GM18867 (cell line): Measurements from ENCODE around the gene DOCK8.
"Not testable (repeated sequence)": the region's sequence is repeated elsewhere in the genome, so short reads cannot be mapped to it uniquely, and the experiment has no call there.

Experiments used
- ATAC-seq: cut with Tn5 transposase; IDR thresholded peaks from one replicate; pipeline ENCODE4 v1.9.1; 2021; ENCODE audit warnings: mild to moderate bottlenecking, moderate library complexity; ENCODE audit not compliant: unreplicated experiment

DOCK8 gene

GRCh38 chr9:214648-215493, at the start of gene DOCK8:
Gene DOCK8, plus strand, starts transcription at chr9:214865. Its CDS starts 112 bp downstream, at chr9:214977.
- peak; percentile 84 for ATAC-seq

GRCh38 chr9:169757-170156, 44.9 kb upstream of the DOCK8 start:
- ATAC-seq, result not testable (repeated sequence)

- ATAC-seq, result not testable (repeated sequence)
Observed at GRCh38 chr9:178140-178825, 36.4 kb upstream of the DOCK8 start.

GRCh38 chr9:178970-179383, 35.7 kb upstream of the DOCK8 start, which contains the start of gene ZNG1A:
Gene ZNG1A, minus strand, starts transcription at chr9:179056. Its CDS starts 87 bp downstream, at chr9:178969.
- not testable (repeated sequence) for ATAC-seq

GRCh38 chr9:199601-200000, 15.1 kb upstream of the DOCK8 start:
- not testable (repeated sequence) for ATAC-seq

- ATAC-seq, result no peak
Observed at GRCh38 chr9:206481-206880, 8.2 kb upstream of the DOCK8 start.

- no peak for ATAC-seq
Observed at GRCh38 chr9:209143-209758, 5.4 kb upstream of the DOCK8 start.

GRCh38 chr9:211036-211435, 3.6 kb upstream of the DOCK8 start:
- ATAC-seq, result no peak

GRCh38 chr9:211557-211956, 3.1 kb upstream of the DOCK8 start:
- ATAC-seq, result no peak

GRCh38 chr9:212297-212696, 2.4 kb upstream of the DOCK8 start:
- no peak for ATAC-seq

GRCh38 chr9:213901-214300, 764 bp upstream of the DOCK8 start:
- not testable (repeated sequence) for ATAC-seq

GRCh38 chr9:214351-214647, 366 bp upstream of the DOCK8 start:
- ATAC-seq, result no peak

- no peak for ATAC-seq
Observed at GRCh38 chr9:215631-216155, 1.0 kb downstream of the DOCK8 start.

GRCh38 chr9:216866-217265, 2.2 kb downstream of the DOCK8 start:
- no peak for ATAC-seq

- no peak for ATAC-seq
Observed at GRCh38 chr9:217950-218349, 3.3 kb downstream of the DOCK8 start.

- not testable (repeated sequence) for ATAC-seq
Observed at GRCh38 chr9:219036-219435, 4.4 kb downstream of the DOCK8 start.

- no peak for ATAC-seq
Observed at GRCh38 chr9:219670-220365, 5.2 kb downstream of the DOCK8 start.

- no peak for ATAC-seq
Observed at GRCh38 chr9:221989-222776, 7.5 kb downstream of the DOCK8 start.

- ATAC-seq, result no peak
Observed at GRCh38 chr9:223152-223551, 8.5 kb downstream of the DOCK8 start.

- ATAC-seq, result no peak
Observed at GRCh38 chr9:224026-224425, 9.4 kb downstream of the DOCK8 start.
